ENCODE measurements around the gene CLN5.

DNA sequence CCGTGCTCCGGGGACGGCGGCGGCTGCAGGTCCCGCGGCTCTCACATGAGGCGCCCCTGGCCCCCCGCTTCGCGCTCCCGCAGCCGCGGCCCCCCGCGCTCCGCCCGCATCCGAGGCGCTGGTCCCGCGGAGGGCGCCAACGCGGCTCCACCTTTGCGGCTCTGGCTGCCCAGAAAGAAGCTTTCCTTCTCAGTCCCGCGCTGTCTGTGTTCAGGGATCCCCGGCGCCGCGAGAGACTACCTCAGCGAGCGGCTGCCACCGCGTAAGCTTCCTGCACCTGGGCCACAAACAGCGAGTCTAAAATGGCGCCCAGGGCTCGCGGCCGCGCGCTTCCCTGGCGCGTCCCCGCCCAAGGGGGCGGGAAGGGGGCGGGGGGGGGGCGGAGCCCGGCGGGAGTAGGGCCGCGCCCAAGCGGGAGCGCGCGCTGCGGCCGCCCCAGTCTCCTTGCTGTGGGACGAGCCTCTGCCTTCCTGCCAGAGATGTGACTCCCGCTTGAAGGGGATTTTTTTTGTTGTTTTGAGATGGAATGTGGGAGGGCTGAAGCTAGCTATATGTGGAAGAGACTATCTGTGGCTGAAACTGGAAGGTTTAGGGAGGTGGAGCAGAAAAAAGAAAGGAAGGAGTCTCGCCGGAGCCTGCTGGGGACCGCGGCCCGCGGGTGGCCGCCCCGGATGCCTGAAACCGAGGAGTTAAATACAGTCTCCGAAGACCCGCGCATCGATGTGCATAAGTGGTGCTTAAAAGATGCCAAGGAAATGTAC lies 35.2 kb downstream of the CLN5 start, which contains the start of gene FBXL3:
- TF ChIP-seq, protein P1, sequence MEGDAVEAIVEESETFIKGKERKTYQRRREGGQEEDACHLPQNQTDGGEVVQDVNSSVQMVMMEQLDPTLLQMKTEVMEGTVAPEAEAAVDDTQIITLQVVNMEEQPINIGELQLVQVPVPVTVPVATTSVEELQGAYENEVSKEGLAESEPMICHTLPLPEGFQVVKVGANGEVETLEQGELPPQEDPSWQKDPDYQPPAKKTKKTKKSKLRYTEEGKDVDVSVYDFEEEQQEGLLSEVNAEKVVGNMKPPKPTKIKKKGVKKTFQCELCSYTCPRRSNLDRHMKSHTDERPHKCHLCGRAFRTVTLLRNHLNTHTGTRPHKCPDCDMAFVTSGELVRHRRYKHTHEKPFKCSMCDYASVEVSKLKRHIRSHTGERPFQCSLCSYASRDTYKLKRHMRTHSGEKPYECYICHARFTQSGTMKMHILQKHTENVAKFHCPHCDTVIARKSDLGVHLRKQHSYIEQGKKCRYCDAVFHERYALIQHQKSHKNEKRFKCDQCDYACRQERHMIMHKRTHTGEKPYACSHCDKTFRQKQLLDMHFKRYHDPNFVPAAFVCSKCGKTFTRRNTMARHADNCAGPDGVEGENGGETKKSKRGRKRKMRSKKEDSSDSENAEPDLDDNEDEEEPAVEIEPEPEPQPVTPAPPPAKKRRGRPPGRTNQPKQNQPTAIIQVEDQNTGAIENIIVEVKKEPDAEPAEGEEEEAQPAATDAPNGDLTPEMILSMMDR (IDR thresholded peaks at IDR 0.05) = no peak
- TF ChIP-seq POLR2A (IDR thresholded peaks at IDR 0.05) = peak in 1 of 2 donors; percentile 66

Measured in vagina (tissue), 2 donors.